ENCODE measurements around the gene CCDC86. TPM values are rescaled to one million over a fixed set of nuclear protein-coding genes. Genes with fewer than 3 reads are reported as not detected.

CCDC86 gene
- total RNA-seq, 1 experiment from 2014 or later = 53.5 TPM

DNA sequence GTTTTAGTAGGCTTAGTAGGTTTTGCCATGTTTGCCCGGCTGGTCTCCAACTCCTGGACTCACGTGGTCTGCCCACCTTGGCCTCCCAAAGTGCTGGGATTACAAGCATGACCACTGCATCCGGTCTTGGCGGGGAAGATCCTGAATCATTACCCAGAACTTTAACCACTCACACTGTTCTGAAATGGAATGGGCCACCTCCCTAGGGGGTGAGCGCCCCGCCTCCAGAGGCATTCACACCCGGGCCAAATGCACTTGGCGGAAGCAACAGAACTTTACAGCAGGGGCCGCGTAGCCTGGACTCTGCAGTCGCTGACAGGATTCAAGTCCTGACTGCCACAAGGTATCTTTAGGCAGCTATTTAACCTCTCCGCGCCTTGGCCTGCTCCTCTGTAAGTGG is 5.4 kb downstream of the CCDC86 start:
- Mint-ChIP-seq H3K4me1 (peaks cover 33% of the 10 kb centered on the region), H3K36me3 (peaks cover 20% of the 10 kb centered on the region), H3K27me3 (ENCODE audit: low read depth) (no peaks in the 10 kb centered on the region; the same call in 1 of the 2 replicates), H3K4me3 (no peak overlapping the region), H3K27ac (no peak overlapping the region), H3K9me3 (no peaks in the 10 kb centered on the region)
- ChIA-PET CTCF (interaction anchor here (0.9 to 1.4 kb wide), 3 partner anchors 9 to 41 kb away, joined by 3 read pairs; no protein-coding TSS in a partner anchor), POLR2A (no interaction called here)
- ATAC-seq (no peak), DNase-seq (ENCODE audit: low spot score) (no peak)
- no peak for TF ChIP-seq ZNF671 (CRISPR knock-in tag; IDR thresholded peaks at IDR 0.05)
- no peak for TF ChIP-seq SOX15 (CRISPR knock-in tag; IDR thresholded peaks at IDR 0.05)
- no peak for TF ChIP-seq ESRRA (CRISPR knock-in tag; IDR thresholded peaks at IDR 0.05; ENCODE audit: borderline replicate concordance)
- TF ChIP-seq, protein P1, sequence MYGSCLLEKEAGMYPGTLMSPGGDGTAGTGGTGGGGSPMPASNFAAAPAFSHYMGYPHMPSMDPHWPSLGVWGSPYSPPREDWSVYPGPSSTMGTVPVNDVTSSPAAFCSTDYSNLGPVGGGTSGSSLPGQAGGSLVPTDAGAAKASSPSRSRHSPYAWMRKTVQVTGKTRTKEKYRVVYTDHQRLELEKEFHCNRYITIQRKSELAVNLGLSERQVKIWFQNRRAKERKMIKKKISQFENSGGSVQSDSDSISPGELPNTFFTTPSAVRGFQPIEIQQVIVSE (CRISPR knock-in tag; IDR thresholded peaks at IDR 0.05; ENCODE audit: borderline replicate concordance) = no peak
- TF ChIP-seq, protein P2, sequence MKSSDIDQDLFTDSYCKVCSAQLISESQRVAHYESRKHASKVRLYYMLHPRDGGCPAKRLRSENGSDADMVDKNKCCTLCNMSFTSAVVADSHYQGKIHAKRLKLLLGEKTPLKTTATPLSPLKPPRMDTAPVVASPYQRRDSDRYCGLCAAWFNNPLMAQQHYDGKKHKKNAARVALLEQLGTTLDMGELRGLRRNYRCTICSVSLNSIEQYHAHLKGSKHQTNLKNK (CRISPR knock-in tag; IDR thresholded peaks at IDR 0.05) = no peak
- TF ChIP-seq KAT7 (CRISPR knock-in tag; IDR thresholded peaks at IDR 0.05; ENCODE audit: borderline replicate concordance) = no peak
- no peak for TF ChIP-seq TCF7 (CRISPR knock-in tag; IDR thresholded peaks at IDR 0.05; ENCODE audit: low read depth)
- TF ChIP-seq GRHL2 (CRISPR knock-in tag; IDR thresholded peaks at IDR 0.05; ENCODE audit: insufficient replicate concordance, severe bottlenecking) = no peak
- TF ChIP-seq, protein P3, sequence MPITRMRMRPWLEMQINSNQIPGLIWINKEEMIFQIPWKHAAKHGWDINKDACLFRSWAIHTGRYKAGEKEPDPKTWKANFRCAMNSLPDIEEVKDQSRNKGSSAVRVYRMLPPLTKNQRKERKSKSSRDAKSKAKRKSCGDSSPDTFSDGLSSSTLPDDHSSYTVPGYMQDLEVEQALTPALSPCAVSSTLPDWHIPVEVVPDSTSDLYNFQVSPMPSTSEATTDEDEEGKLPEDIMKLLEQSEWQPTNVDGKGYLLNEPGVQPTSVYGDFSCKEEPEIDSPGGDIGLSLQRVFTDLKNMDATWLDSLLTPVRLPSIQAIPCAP (CRISPR knock-in tag; IDR thresholded peaks at IDR 0.05) = no peak
- TF ChIP-seq, protein P4, sequence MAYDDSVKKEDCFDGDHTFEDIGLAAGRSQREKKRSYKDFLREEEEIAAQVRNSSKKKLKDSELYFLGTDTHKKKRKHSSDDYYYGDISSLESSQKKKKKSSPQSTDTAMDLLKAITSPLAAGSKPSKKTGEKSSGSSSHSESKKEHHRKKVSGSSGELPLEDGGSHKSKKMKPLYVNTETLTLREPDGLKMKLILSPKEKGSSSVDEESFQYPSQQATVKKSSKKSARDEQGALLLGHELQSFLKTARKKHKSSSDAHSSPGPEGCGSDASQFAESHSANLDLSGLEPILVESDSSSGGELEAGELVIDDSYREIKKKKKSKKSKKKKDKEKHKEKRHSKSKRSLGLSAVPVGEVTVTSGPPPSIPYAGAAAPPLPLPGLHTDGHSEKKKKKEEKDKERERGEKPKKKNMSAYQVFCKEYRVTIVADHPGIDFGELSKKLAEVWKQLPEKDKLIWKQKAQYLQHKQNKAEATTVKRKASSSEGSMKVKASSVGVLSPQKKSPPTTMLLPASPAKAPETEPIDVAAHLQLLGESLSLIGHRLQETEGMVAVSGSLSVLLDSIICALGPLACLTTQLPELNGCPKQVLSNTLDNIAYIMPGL (CRISPR knock-in tag; IDR thresholded peaks at IDR 0.05) = no peak
- no peak for TF ChIP-seq ZNF219 (CRISPR knock-in tag; IDR thresholded peaks at IDR 0.05; ENCODE audit: borderline replicate concordance)
- TF ChIP-seq, protein P5, sequence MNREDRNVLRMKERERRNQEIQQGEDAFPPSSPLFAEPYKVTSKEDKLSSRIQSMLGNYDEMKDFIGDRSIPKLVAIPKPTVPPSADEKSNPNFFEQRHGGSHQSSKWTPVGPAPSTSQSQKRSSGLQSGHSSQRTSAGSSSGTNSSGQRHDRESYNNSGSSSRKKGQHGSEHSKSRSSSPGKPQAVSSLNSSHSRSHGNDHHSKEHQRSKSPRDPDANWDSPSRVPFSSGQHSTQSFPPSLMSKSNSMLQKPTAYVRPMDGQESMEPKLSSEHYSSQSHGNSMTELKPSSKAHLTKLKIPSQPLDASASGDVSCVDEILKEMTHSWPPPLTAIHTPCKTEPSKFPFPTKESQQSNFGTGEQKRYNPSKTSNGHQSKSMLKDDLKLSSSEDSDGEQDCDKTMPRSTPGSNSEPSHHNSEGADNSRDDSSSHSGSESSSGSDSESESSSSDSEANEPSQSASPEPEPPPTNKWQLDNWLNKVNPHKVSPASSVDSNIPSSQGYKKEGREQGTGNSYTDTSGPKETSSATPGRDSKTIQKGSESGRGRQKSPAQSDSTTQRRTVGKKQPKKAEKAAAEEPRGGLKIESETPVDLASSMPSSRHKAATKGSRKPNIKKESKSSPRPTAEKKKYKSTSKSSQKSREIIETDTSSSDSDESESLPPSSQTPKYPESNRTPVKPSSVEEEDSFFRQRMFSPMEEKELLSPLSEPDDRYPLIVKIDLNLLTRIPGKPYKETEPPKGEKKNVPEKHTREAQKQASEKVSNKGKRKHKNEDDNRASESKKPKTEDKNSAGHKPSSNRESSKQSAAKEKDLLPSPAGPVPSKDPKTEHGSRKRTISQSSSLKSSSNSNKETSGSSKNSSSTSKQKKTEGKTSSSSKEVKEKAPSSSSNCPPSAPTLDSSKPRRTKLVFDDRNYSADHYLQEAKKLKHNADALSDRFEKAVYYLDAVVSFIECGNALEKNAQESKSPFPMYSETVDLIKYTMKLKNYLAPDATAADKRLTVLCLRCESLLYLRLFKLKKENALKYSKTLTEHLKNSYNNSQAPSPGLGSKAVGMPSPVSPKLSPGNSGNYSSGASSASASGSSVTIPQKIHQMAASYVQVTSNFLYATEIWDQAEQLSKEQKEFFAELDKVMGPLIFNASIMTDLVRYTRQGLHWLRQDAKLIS (CRISPR knock-in tag; IDR thresholded peaks at IDR 0.05; ENCODE audit: borderline replicate concordance) = no peak

DNA sequence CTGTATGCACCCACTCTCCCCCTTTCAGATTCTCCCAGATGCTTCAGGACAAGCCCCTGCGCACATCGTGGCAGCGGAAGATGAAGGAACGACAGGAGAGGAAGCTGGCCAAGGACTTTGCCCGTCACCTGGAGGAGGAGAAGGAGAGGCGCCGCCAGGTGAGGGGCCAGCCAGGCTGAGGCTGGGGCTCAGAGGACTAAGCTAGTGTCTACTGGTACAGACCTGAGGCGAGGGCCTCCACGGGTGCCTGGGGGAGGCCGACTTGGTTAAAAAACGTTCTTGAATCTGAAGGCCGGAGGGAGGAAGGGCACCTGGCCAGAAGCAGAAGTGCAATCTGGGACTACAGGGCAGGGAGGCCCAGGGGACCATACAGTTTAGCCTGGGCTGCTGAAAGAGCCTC is 6.0 kb downstream of the CCDC86 start:
- H3K27ac Mint-ChIP-seq = no peak overlapping the region
- H3K4me3 Mint-ChIP-seq = no peak overlapping the region
- POLR2A ChIA-PET = no interaction called here
- peaks cover 20% of the 10 kb centered on the region for H3K36me3 Mint-ChIP-seq
- no peak for TF ChIP-seq TEAD1 (CRISPR knock-in tag; IDR thresholded peaks at IDR 0.05)
- TF ChIP-seq, protein P6, sequence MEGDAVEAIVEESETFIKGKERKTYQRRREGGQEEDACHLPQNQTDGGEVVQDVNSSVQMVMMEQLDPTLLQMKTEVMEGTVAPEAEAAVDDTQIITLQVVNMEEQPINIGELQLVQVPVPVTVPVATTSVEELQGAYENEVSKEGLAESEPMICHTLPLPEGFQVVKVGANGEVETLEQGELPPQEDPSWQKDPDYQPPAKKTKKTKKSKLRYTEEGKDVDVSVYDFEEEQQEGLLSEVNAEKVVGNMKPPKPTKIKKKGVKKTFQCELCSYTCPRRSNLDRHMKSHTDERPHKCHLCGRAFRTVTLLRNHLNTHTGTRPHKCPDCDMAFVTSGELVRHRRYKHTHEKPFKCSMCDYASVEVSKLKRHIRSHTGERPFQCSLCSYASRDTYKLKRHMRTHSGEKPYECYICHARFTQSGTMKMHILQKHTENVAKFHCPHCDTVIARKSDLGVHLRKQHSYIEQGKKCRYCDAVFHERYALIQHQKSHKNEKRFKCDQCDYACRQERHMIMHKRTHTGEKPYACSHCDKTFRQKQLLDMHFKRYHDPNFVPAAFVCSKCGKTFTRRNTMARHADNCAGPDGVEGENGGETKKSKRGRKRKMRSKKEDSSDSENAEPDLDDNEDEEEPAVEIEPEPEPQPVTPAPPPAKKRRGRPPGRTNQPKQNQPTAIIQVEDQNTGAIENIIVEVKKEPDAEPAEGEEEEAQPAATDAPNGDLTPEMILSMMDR (IDR thresholded peaks at IDR 0.05) = no peak
- TF ChIP-seq, protein P1 (CRISPR knock-in tag; IDR thresholded peaks at IDR 0.05; ENCODE audit: borderline replicate concordance) = no peak
- TF ChIP-seq, protein P7, sequence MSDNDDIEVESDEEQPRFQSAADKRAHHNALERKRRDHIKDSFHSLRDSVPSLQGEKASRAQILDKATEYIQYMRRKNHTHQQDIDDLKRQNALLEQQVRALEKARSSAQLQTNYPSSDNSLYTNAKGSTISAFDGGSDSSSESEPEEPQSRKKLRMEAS (CRISPR knock-in tag; IDR thresholded peaks at IDR 0.05) = no peak
- no peak for TF ChIP-seq ZNF671 (CRISPR knock-in tag; IDR thresholded peaks at IDR 0.05)
- TF ChIP-seq, protein P8, sequence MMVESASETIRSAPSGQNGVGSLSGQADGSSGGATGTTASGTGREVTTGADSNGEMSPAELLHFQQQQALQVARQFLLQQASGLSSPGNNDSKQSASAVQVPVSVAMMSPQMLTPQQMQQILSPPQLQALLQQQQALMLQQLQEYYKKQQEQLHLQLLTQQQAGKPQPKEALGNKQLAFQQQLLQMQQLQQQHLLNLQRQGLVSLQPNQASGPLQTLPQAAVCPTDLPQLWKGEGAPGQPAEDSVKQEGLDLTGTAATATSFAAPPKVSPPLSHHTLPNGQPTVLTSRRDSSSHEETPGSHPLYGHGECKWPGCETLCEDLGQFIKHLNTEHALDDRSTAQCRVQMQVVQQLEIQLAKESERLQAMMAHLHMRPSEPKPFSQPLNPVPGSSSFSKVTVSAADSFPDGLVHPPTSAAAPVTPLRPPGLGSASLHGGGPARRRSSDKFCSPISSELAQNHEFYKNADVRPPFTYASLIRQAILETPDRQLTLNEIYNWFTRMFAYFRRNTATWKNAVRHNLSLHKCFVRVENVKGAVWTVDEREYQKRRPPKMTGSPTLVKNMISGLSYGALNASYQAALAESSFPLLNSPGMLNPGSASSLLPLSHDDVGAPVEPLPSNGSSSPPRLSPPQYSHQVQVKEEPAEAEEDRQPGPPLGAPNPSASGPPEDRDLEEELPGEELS (CRISPR knock-in tag; IDR thresholded peaks at IDR 0.05) = no peak
- TF ChIP-seq, protein P9, sequence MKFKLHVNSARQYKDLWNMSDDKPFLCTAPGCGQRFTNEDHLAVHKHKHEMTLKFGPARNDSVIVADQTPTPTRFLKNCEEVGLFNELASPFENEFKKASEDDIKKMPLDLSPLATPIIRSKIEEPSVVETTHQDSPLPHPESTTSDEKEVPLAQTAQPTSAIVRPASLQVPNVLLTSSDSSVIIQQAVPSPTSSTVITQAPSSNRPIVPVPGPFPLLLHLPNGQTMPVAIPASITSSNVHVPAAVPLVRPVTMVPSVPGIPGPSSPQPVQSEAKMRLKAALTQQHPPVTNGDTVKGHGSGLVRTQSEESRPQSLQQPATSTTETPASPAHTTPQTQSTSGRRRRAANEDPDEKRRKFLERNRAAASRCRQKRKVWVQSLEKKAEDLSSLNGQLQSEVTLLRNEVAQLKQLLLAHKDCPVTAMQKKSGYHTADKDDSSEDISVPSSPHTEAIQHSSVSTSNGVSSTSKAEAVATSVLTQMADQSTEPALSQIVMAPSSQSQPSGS (CRISPR knock-in tag; IDR thresholded peaks at IDR 0.05; ENCODE audit: borderline replicate concordance, low read depth) = no peak
- no peak for TF ChIP-seq NFATC4 (CRISPR knock-in tag; IDR thresholded peaks at IDR 0.05)
- TF ChIP-seq NR3C1 (CRISPR knock-in tag; conservative IDR thresholded peaks at IDR 0.05; ENCODE audit: low read depth) = no peak
- no peak for ATAC-seq
- H3K9me3 Mint-ChIP-seq = no peaks in the 10 kb centered on the region
- CTCF ChIA-PET = interaction anchor here (1.0 to 1.4 kb wide), 2 partner anchors 10 to 17 kb away, joined by 3 read pairs; no protein-coding TSS in a partner anchor
- H3K4me1 Mint-ChIP-seq = peaks cover 33% of the 10 kb centered on the region
- H3K27me3 Mint-ChIP-seq (ENCODE audit: low read depth) = peaks cover under 1% of the 10 kb centered on the region
- DNase-seq (ENCODE audit: low spot score) = no peak
